Measurements from ENCODE around the gene UBE3A.

UBE3A gene

DNA sequence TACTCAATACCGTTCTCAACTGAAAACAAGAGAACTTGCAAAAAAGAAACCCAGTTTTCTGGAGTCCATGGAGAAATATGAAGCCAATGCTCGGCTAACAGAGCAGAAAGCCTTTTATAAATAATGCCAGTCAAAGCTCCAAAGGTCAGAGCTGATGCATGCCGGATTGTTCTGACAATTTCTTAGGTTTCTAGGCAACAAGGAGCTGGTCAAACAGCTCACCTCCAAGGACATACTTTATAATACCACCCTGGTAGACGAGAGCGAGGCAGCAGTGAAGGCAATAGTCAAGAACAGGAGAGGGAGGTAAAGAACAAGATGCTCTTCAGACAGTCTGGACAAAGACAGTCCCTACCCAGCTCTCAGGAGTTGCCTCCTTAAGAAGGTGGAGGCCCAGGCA lies 111.1 kb downstream of the UBE3A start:
- H3K4me3 ChIP-seq (ENCODE audit: low read depth, low read length) = no peak overlapping the region
- TF ChIP-seq, protein P1, sequence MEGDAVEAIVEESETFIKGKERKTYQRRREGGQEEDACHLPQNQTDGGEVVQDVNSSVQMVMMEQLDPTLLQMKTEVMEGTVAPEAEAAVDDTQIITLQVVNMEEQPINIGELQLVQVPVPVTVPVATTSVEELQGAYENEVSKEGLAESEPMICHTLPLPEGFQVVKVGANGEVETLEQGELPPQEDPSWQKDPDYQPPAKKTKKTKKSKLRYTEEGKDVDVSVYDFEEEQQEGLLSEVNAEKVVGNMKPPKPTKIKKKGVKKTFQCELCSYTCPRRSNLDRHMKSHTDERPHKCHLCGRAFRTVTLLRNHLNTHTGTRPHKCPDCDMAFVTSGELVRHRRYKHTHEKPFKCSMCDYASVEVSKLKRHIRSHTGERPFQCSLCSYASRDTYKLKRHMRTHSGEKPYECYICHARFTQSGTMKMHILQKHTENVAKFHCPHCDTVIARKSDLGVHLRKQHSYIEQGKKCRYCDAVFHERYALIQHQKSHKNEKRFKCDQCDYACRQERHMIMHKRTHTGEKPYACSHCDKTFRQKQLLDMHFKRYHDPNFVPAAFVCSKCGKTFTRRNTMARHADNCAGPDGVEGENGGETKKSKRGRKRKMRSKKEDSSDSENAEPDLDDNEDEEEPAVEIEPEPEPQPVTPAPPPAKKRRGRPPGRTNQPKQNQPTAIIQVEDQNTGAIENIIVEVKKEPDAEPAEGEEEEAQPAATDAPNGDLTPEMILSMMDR (IDR thresholded peaks at IDR 0.05; ENCODE audit: low read depth, low read length) = no peak

DNA sequence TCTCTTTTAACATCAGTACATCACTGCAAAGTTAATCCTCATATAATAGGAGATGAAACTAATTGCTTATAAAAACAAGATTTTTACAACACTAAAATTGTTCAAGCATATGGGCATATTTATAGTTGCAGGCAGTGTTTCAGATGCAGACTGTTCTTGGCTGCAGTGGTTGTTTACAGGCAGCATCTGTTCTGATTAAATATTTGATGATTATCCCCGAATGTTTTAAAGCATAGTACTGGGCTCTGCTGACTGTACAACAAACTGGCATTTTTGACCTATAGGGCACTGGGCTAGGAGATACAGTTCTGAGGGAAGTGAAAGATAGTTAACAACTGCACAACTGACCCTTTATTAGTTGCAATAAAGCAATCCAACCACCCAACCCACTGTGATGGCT lies 113.6 kb downstream of the UBE3A start:
- H3K4me3 ChIP-seq (ENCODE audit: low read depth, low read length) = no peak overlapping the region
- TF ChIP-seq, protein P1 (IDR thresholded peaks at IDR 0.05; ENCODE audit: low read depth, low read length) = no peak

DNA sequence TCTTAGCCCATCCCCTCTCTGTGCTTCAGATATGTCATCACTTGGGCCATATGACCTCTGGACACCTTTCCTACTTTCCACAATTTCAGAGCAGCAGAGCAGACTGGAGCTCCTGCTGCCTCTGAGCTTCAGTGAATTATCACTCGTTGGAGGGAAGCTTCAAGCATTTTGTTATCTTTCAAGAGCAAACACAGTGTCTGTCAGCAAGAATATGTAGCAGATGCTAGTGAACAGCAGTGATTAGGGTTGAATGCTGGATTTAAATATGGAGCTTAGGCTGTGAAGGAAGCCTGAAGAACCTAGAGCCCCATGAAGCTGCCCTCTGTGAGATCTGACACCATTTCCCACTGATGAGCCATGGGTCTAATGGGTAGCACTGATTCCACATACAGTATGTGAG lies 115.4 kb downstream of the UBE3A start:
- no peak overlapping the region for H3K4me3 ChIP-seq (ENCODE audit: low read depth, low read length)
- TF ChIP-seq, protein P1 (IDR thresholded peaks at IDR 0.05; ENCODE audit: low read depth, low read length) = no peak

DNA sequence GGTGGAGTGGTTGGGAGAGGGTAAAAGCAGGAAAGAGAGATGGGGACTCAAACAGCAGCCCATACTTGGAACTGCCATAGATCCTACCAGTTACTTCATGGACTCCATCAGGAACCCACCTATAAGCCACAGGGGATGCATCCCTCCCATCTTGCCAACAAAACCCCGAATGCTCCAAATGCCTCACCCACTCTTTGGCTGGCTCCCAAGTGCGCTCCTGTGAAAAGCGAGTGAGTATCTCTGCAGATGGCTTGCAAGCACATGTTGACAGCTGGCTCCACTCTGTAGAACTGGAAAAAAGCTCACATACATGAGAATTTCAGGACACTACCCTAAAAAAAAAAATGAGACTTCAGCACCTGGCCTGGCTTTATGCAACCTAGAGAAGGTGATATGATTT lies 151.0 kb downstream of the UBE3A start:
- TF ChIP-seq, protein P1 (IDR thresholded peaks at IDR 0.05; ENCODE audit: low read depth, low read length) = no peak
- H3K4me3 ChIP-seq (ENCODE audit: low read depth, low read length) = no peak overlapping the region

Measured in WI38 (cell line).